ENCODE data around the gene LIFR.

DNA sequence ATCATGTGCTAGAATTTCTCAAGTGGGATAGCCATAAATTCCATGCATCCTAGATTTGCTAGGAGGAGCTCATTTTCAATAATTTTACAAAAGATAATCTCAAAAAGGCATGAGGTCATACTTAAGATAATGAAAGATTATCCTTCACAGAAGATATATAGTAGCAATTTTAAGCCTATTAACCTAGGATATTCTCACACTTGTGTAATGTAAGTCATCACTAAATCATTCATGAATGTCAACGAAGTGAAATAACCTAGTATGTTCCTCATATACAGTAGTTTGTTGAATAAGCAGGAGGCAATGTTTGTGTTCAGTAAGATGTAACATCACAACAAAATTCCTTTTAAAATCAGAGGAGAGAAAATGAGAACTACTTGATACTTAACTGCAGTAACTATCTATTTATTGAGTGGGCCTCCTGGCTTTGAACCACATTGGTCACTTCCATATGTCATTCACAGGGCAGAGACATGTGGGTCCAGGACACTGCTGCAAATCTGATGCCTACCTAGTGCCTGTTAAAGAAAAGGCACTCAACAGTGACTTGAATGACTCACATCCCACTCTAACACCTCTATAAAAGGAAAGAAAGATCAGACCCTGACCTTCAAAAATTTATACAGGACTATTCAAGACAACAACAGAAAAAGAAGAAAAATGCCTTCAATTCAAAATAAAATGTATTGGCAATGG is 8.2 kb downstream of the LIFR start:
- TF ChIP-seq POLR2AphosphoS5 (IDR thresholded peaks at IDR 0.05) (no peak), EZH2 (IDR thresholded peaks at IDR 0.05; ENCODE audit: borderline replicate concordance, insufficient read depth, low read length, poor library complexity, severe bottlenecking) (no peak), RAD21 (conservative IDR thresholded peaks at IDR 0.05) (no peak)
- TF ChIP-seq, protein P1, sequence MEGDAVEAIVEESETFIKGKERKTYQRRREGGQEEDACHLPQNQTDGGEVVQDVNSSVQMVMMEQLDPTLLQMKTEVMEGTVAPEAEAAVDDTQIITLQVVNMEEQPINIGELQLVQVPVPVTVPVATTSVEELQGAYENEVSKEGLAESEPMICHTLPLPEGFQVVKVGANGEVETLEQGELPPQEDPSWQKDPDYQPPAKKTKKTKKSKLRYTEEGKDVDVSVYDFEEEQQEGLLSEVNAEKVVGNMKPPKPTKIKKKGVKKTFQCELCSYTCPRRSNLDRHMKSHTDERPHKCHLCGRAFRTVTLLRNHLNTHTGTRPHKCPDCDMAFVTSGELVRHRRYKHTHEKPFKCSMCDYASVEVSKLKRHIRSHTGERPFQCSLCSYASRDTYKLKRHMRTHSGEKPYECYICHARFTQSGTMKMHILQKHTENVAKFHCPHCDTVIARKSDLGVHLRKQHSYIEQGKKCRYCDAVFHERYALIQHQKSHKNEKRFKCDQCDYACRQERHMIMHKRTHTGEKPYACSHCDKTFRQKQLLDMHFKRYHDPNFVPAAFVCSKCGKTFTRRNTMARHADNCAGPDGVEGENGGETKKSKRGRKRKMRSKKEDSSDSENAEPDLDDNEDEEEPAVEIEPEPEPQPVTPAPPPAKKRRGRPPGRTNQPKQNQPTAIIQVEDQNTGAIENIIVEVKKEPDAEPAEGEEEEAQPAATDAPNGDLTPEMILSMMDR (IDR thresholded peaks at IDR 0.05; ENCODE audit: poor library complexity, severe bottlenecking) = no peak

Data from neural cell (in vitro differentiated cells).